SU-DHL-6 (cell line): ENCODE data around the gene MYO15B.

Experiments
- H2AFZ ChIP-seq: fragments of 200-600 bp; sonication (generic); 2 replicates; pipeline ENCODE4 v1.6.1; 2014; ENCODE audit warnings: low read depth, mild to moderate bottlenecking, moderate library complexity, mixed read lengths, antibody characterized with exemption, low read length; ENCODE audit not compliant: severe bottlenecking
- H3F3A ChIP-seq: fragments of 200-600 bp; shearing (Covaris generic); 2 replicates; pipeline ENCODE4 v1.6.0; 2016; ENCODE audit warnings: antibody characterized with exemption, mild to moderate bottlenecking; ENCODE audit not compliant: insufficient read depth
- H3K27ac ChIP-seq: fragments of 200-600 bp; sonication (generic); 2 replicates; pipeline ENCODE4 v1.5.1; 2016; ENCODE audit warnings: low read depth, mild to moderate bottlenecking, low read length, moderate library complexity, mixed read lengths
- H3K27me3 ChIP-seq: fragments of 200-600 bp; sonication (generic), shearing (Covaris generic); 2 replicates; pipeline ENCODE4 v1.6.0; 2014; ENCODE audit warnings: mild to moderate bottlenecking, low read length
- H3K36me3 ChIP-seq: fragments of 200-600 bp; sonication (generic); 2 replicates; pipeline ENCODE4 v1.6.1; 2014; ENCODE audit warnings: mild to moderate bottlenecking, low read length, mixed read lengths
- H3K4me2 ChIP-seq: fragments of 300-600, 200-600 bp; shearing (Covaris generic), sonication (generic); 2 replicates; pipeline ENCODE4 v1.6.0; 2014; ENCODE audit warnings: low read length, low read depth, mild to moderate bottlenecking; ENCODE audit not compliant: poor library complexity, severe bottlenecking
- H3K4me3 ChIP-seq: fragments of 200-600 bp; sonication (generic); 2 replicates; pipeline ENCODE4 v1.5.1; 2014; ENCODE audit warnings: antibody characterized with exemption, low read length, mild to moderate bottlenecking, mixed read lengths; ENCODE audit not compliant: insufficient read depth, poor library complexity, severe bottlenecking
- H3K79me2 ChIP-seq: fragments of 200-600 bp; sonication (generic); 2 replicates; pipeline ENCODE4 v1.6.1; 2014; ENCODE audit warnings: mild to moderate bottlenecking, low read length, moderate library complexity; ENCODE audit not compliant: insufficient read depth
- H3K9ac ChIP-seq: fragments of 200-600 bp; sonication (generic); 2 replicates; pipeline ENCODE4 v1.7.0; 2014; ENCODE audit warnings: mild to moderate bottlenecking, low read length
- H3K9me2 ChIP-seq: fragments of 200-600 bp; sonication (generic); replicated peaks from 2 replicates; pipeline ENCODE4 v1.6.1; 2014; ENCODE audit warnings: low read length; ENCODE audit not compliant: insufficient read depth
- H3K9me3 ChIP-seq: fragments of 200-600 bp; sonication (generic); 2 replicates; pipeline ENCODE4 v1.6.1; 2014; ENCODE audit warnings: low read length, mixed read lengths; ENCODE audit not compliant: insufficient read depth
- H4K20me1 ChIP-seq: fragments of 200-600 bp; sonication (generic); 2 replicates; pipeline ENCODE4 v1.6.1; 2014; ENCODE audit warnings: low read depth, mild to moderate bottlenecking, antibody characterized with exemption, low read length, moderate library complexity, mixed read lengths
- CTCF ChIP-seq: fragments of 200-600 bp; sonication (generic); IDR thresholded peaks from one replicate; pipeline ENCODE4 v1.5.1; 2017; ENCODE audit warnings: antibody characterized with exemption, mild to moderate bottlenecking, low read length, moderate library complexity; ENCODE audit not compliant: insufficient read depth, poor library complexity, severe bottlenecking
- EZH2phosphoT487 ChIP-seq: fragments of 200-600 bp; sonication (generic), shearing (Covaris generic); conservative IDR thresholded peaks from 2 replicates; pipeline ENCODE4 v1.6.1; 2018; ENCODE audit warnings: mild to moderate bottlenecking, antibody characterized with exemption, low read length, moderate library complexity, mixed read lengths

Gene MYO15B

GRCh38 chr17:75639771-75640555, 52.4 kb downstream of the MYO15B start:
- no peak overlapping the region for H3K4me3 ChIP-seq
- no peaks in the 10 kb centered on the region for H3K9me2 ChIP-seq
- TF ChIP-seq EZH2phosphoT487 (no peak), CTCF (no peak)
- no peaks in the 10 kb centered on the region for H3K9me3 ChIP-seq
- no peak overlapping the region for H3K4me2 ChIP-seq
- no peaks in the 10 kb centered on the region for H3K79me2 ChIP-seq
- no peak overlapping the region for H3K27ac ChIP-seq
- H3K27me3 ChIP-seq, result no peaks in the 10 kb centered on the region
- no peak overlapping the region for H3K9ac ChIP-seq
- no peaks in the 10 kb centered on the region for H4K20me1 ChIP-seq
- no peaks in the 10 kb centered on the region for H3K36me3 ChIP-seq
- no peak overlapping the region for H2AFZ ChIP-seq
- no peaks in the 10 kb centered on the region; the same call in 1 of the 2 replicates for H3F3A ChIP-seq

GRCh38 chr17:75640556-75641119, 53.0 kb downstream of the MYO15B start:
- H3K27ac ChIP-seq, result no peak overlapping the region
- H3F3A ChIP-seq, result no peaks in the 10 kb centered on the region; the same call in 1 of the 2 replicates
- no peaks in the 10 kb centered on the region for H3K36me3 ChIP-seq
- no peak overlapping the region for H3K4me2 ChIP-seq
- H3K27me3 ChIP-seq, result no peaks in the 10 kb centered on the region
- no peak overlapping the region for H3K9ac ChIP-seq
- H2AFZ ChIP-seq, result no peak overlapping the region
- no peaks in the 10 kb centered on the region for H4K20me1 ChIP-seq
- no peak overlapping the region for H3K4me3 ChIP-seq
- TF ChIP-seq EZH2phosphoT487, result no peak
- TF ChIP-seq CTCF, result no peak
- no peaks in the 10 kb centered on the region for H3K79me2 ChIP-seq
- no peaks in the 10 kb centered on the region for H3K9me2 ChIP-seq
- no peaks in the 10 kb centered on the region for H3K9me3 ChIP-seq

DNA sequence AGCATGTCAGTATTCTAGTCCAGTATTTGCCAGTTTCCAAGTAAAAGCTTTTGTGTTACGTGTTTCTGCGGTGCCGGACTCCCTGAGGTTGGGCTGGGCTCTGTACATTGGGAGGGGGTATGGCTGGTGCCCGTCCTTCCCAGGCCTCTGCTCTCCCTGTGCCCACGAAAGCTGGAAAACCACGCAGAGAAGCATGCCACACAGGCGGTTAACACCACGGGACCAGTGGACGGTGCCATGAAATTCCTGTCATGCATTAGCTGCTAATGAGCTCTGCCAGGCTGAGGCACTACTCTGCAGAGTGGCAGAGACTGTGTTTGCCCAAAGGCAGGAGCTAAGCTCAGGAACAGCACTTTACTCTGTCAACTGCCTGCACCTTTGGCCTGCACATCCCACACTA, 53.7 kb downstream of the MYO15B start:
- Histone ChIP-seq H3K79me2 (no peaks in the 10 kb centered on the region), H3K4me2 (no peak overlapping the region), H3K27ac (no peak overlapping the region), H3K9ac (no peak overlapping the region), H4K20me1 (no peaks in the 10 kb centered on the region), H3K9me2 (no peaks in the 10 kb centered on the region), H2AFZ (no peak overlapping the region), H3K9me3 (no peaks in the 10 kb centered on the region), H3K4me3 (no peak overlapping the region), H3K27me3 (no peaks in the 10 kb centered on the region), H3F3A (no peaks in the 10 kb centered on the region; the same call in 1 of the 2 replicates), H3K36me3 (no peaks in the 10 kb centered on the region)
- TF ChIP-seq CTCF (no peak), EZH2phosphoT487 (no peak)
